IMR-90 (cell line): ENCODE data around the gene CMA1. TPM values are rescaled to one million over a fixed set of nuclear protein-coding genes. Genes with fewer than 3 reads are reported as not detected.

Experiments
- ATAC-seq: fragments of 200-7000 bp; cut with Tn5 transposase; 2 replicates; pipeline ENCODE4 v1.9.1; 2020; ENCODE audit warnings: low read depth, mild to moderate bottlenecking, moderate library complexity
- BruUV-seq: library from RNA; stranded (reverse); fragments of 400-500 nt; replicated peaks from 2 replicates; lab custom pipeline; 2021; lab: Mats Ljungman, UMichigan
- CTCF ChIA-PET: fragments of 300-600 bp; formaldehyde crosslinking; extraction: SDS; loops from one replicate; lab custom pipeline; 2021; ENCODE audit warnings: antibody characterized with exemption; lab: Yijun Ruan, JAX
- POLR2A ChIA-PET: fragments of 300-600 bp; sonication (Branson Sonifier 250); formaldehyde crosslinking; loops from one replicate; lab custom pipeline; 2022; ENCODE audit warnings: antibody characterized with exemption; ENCODE audit not compliant: unreplicated experiment; lab: Charles Lee
- DNase-seq: peaks from one replicate; pipeline ENCODE4 v3.0.0; 2013
- H2AFZ ChIP-seq: replicated peaks from 2 replicates; pipeline ENCODE3; 2013; ENCODE audit warnings: low read length, mild to moderate bottlenecking; ENCODE audit not compliant: poor library complexity
- H2AK5ac ChIP-seq: 2 replicates; pipeline ENCODE4 v1.6.1; 2013; ENCODE audit warnings: low read depth, low read length, inconsistent platforms
- H2AK9ac ChIP-seq: replicated peaks from 2 replicates; pipeline ENCODE3; 2013; ENCODE audit warnings: mild to moderate bottlenecking, low read depth, low read length, moderate library complexity; ENCODE audit not compliant: poor library complexity
- H2BK120ac ChIP-seq: 2 replicates; pipeline ENCODE4 v1.6.1; 2013; ENCODE audit warnings: low read depth, low read length, inconsistent platforms
- H2BK15ac ChIP-seq: 3 replicates; pipeline ENCODE4 v1.6.1; 2013; ENCODE audit warnings: low read depth, low read length, inconsistent platforms
- H2BK20ac ChIP-seq: 2 replicates; pipeline ENCODE4 v1.6.1; 2013; ENCODE audit warnings: low read depth, mild to moderate bottlenecking, inconsistent platforms, low read length, moderate library complexity
- H2BK5ac ChIP-seq: 2 replicates; pipeline ENCODE4 v1.6.1; 2013; ENCODE audit warnings: mild to moderate bottlenecking, low read depth, low read length, inconsistent platforms; ENCODE audit not compliant: poor library complexity, severe bottlenecking
- H3K14ac ChIP-seq: replicated peaks from 2 replicates; pipeline ENCODE4 v1.6.1; 2013; ENCODE audit warnings: low read depth, low read length, inconsistent platforms
- H3K18ac ChIP-seq: 2 replicates; pipeline ENCODE4 v1.6.1; 2013; ENCODE audit warnings: low read depth, low read length, control low read depth
- H3K23ac ChIP-seq: 2 replicates; pipeline ENCODE4 v1.6.1; 2013; ENCODE audit warnings: low read depth, low read length, inconsistent platforms
- H3K27ac ChIP-seq: 2 replicates; pipeline ENCODE4 v1.5.1; 2013; ENCODE audit warnings: mild to moderate bottlenecking, control low read depth, low read length; ENCODE audit not compliant: insufficient read depth
- H3K27me3 ChIP-seq: 2 replicates; pipeline ENCODE4 v1.6.1; 2013; ENCODE audit warnings: low read length; ENCODE audit not compliant: control insufficient read depth, insufficient read depth
- H3K36me3 ChIP-seq: 2 replicates; pipeline ENCODE4 v1.6.1; 2013; ENCODE audit warnings: low read length, mixed read lengths; ENCODE audit not compliant: control insufficient read depth, insufficient read depth
- H3K4ac ChIP-seq: 2 replicates; pipeline ENCODE4 v1.6.1; 2013; ENCODE audit warnings: low read depth, low read length, inconsistent platforms
- H3K4me1 ChIP-seq: 2 replicates; pipeline ENCODE4 v1.6.1; 2013; ENCODE audit warnings: low read length, mixed read lengths; ENCODE audit not compliant: control insufficient read depth, insufficient read depth
- H3K4me2 ChIP-seq: 2 replicates; pipeline ENCODE4 v1.6.1; 2013; ENCODE audit warnings: low read depth, mild to moderate bottlenecking, control low read depth, low read length, moderate library complexity
- H3K4me3 ChIP-seq: 2 replicates; pipeline ENCODE4 v1.5.1; 2013; ENCODE audit warnings: low read depth, mild to moderate bottlenecking, control low read depth, low read length, moderate library complexity; ENCODE audit not compliant: insufficient read depth
- H3K56ac ChIP-seq: 2 replicates; pipeline ENCODE4 v1.6.1; 2013; ENCODE audit warnings: low read length, inconsistent platforms; ENCODE audit not compliant: insufficient read depth; ENCODE audit errors: extremely low read depth
- H3K79me1 ChIP-seq, 2 experiments: 2 replicates each; pipeline ENCODE4 v1.6.1; 2013; ENCODE audit warnings: low read length in 2 of 2, inconsistent platforms in 1 of 2, low read depth in 1 of 2
- H3K9ac ChIP-seq: 2 replicates; pipeline ENCODE4 v1.6.1; 2013; ENCODE audit warnings: low read depth, low read length, control low read depth
- H3K9me1 ChIP-seq: 2 replicates; pipeline ENCODE4 v1.6.1; 2013; ENCODE audit warnings: low read length, inconsistent platforms; ENCODE audit not compliant: insufficient read depth
- H3K9me3 ChIP-seq: 2 replicates; pipeline ENCODE4 v1.6.1; 2013; ENCODE audit warnings: low read length; ENCODE audit not compliant: control insufficient read depth, insufficient read depth
- H4K20me1 ChIP-seq: 2 replicates; pipeline ENCODE4 v1.6.1; 2013; ENCODE audit warnings: low read length, inconsistent platforms; ENCODE audit not compliant: insufficient read depth
- H4K5ac ChIP-seq: 2 replicates; pipeline ENCODE4 v1.6.1; 2013; ENCODE audit warnings: mild to moderate bottlenecking, low read depth, low read length, control low read depth
- H4K8ac ChIP-seq, 2 experiments: 2 replicates each; pipeline ENCODE4 v1.6.1; 2013; ENCODE audit warnings: low read depth in 2 of 2, low read length in 2 of 2, control low read depth in 1 of 2, inconsistent platforms in 1 of 2
- H4K91ac ChIP-seq: 2 replicates; pipeline ENCODE4 v1.6.1; 2013; ENCODE audit warnings: low read depth, low read length, inconsistent platforms; ENCODE audit not compliant: insufficient read depth
- BHLHE40 ChIP-seq: fragments of 150-350 bp; IDR thresholded peaks from 2 replicates; pipeline ENCODE4 v1.6.1; 2016; ENCODE audit warnings: mild to moderate bottlenecking, low read depth, low read length
- CEBPB ChIP-seq: IDR thresholded peaks from 2 replicates; pipeline ENCODE4 v1.6.1; 2012; ENCODE audit warnings: low read depth, low read length, improper control_type of control experiment
- CHD1 ChIP-seq: IDR thresholded peaks from 2 replicates; pipeline ENCODE4 v1.6.1; 2012; ENCODE audit warnings: low read depth, low read length, improper control_type of control experiment
- FOS ChIP-seq: fragments of 150-350 bp; IDR thresholded peaks from 2 replicates; pipeline ENCODE4 v1.6.1; 2016; ENCODE audit warnings: low read depth, low read length
- MAFK ChIP-seq: IDR thresholded peaks from 2 replicates; pipeline ENCODE4 v1.6.1; 2012; ENCODE audit warnings: low read depth, low read length, improper control_type of control experiment
- MAZ ChIP-seq: IDR thresholded peaks from 2 replicates; pipeline ENCODE4 v1.6.1; 2012; ENCODE audit warnings: low read depth, mild to moderate bottlenecking, low read length, improper control_type of control experiment, moderate library complexity, borderline replicate concordance
- MXI1 ChIP-seq: IDR thresholded peaks from 2 replicates; pipeline ENCODE4 v1.6.1; 2012; ENCODE audit warnings: low read depth, mild to moderate bottlenecking, low read length, moderate library complexity, borderline replicate concordance
- NFE2L2 ChIP-seq: fragments of 150-350 bp; IDR thresholded peaks from 2 replicates; pipeline ENCODE4 v1.6.1; 2016; ENCODE audit warnings: low read depth, mild to moderate bottlenecking, low read length
- POLR2A ChIP-seq: IDR thresholded peaks from 2 replicates; pipeline ENCODE4 v1.6.1; 2012; ENCODE audit warnings: mild to moderate bottlenecking, low read depth, low read length
- RAD21 ChIP-seq: IDR thresholded peaks from 2 replicates; pipeline ENCODE4 v1.6.1; 2012; ENCODE audit warnings: low read length, improper control_type of control experiment
- RCOR1 ChIP-seq: IDR thresholded peaks from 2 replicates; pipeline ENCODE4 v1.6.1; 2012; ENCODE audit warnings: mild to moderate bottlenecking, low read length, improper control_type of control experiment; ENCODE audit not compliant: insufficient replicate concordance
- RFX5 ChIP-seq: IDR thresholded peaks from 2 replicates; pipeline ENCODE4 v1.8.0; 2012; ENCODE audit warnings: low read depth, mild to moderate bottlenecking, low read length, moderate library complexity
- SMC3 ChIP-seq: fragments of 150-350 bp; IDR thresholded peaks from 2 replicates; pipeline ENCODE4 v1.6.1; 2016; ENCODE audit warnings: low read depth, mild to moderate bottlenecking, antibody characterized with exemption, low read length, moderate library complexity
- WGBS, 2 experiments: methylation state at CpG; one replicate each; pipeline versions ENCODE4 v1.1.5 to v1.1.7; 2013; ENCODE audit warnings: missing lambda C conversion rate in 2 of 2; ENCODE audit not compliant: insufficient read length in 1 of 2; ENCODE audit errors: extremely low coverage in 2 of 2; 5-methylcytosine and 5-hydroxymethylcytosine counted together
- dilution Hi-C: fragments of 300-500 bp; cut with HindIII; formaldehyde crosslinking; loops from one replicate; pipeline ENCODE4 v1.14.3; 2018; ENCODE audit warnings: low sequenced_read_pairs; ENCODE audit not compliant: unreplicated experiment
- in situ Hi-C: fragments of 300-500 bp; cut with MboI; formaldehyde crosslinking; loops from 3 replicates; pipeline ENCODE4 v1.14.3; 2019; ENCODE audit warnings: low sequenced_read_pairs, inconsistent platforms, mixed read lengths
- intact Hi-C: fragments of 100-400 bp; cut with micrococcal nuclease; formaldehyde crosslinking; loops from 2 replicates; pipeline ENCODE4 v1.10.0; 2022
- polyA plus RNA-seq, 3 experiments: library from polyadenylated mRNA; depleted of rRNA; stranded (reverse); fragments of >200 nt; gene quantifications; 2 replicates each; pipeline ENCODE4 v1.2.3, GENCODE V29; 2012; ENCODE audit warnings: low replicate concordance in 1 of 3
- total RNA-seq: library from RNA; depleted of rRNA; stranded (reverse); fragments of >200 nt; gene quantifications from 2 replicates; pipeline ENCODE4 v1.2.3, GENCODE V29; 2012
- TF ChIP-seq, protein P1 (sequence below): fragments of 150-350 bp; IDR thresholded peaks from 2 replicates; pipeline ENCODE4 v1.6.1; 2017; ENCODE audit warnings: mild to moderate bottlenecking, antibody characterized with exemption, low read length, low read depth
- TF ChIP-seq, protein P2 (sequence below): conservative IDR thresholded peaks from 2 replicates; pipeline ENCODE4 v1.5.1; 2012; ENCODE audit warnings: mild to moderate bottlenecking, low read depth, low read length, improper control_type of control experiment
- TF ChIP-seq, protein P3 (sequence below): fragments of 150-350 bp; IDR thresholded peaks from 2 replicates; pipeline ENCODE4 v1.6.1; 2016; ENCODE audit warnings: low read depth, mild to moderate bottlenecking, low read length, moderate library complexity, borderline replicate concordance

The CMA1 gene
- total and polyA plus RNA-seq, 2 of the 4 experiments (the other 2 are of a cell fraction): not detected

DNA sequence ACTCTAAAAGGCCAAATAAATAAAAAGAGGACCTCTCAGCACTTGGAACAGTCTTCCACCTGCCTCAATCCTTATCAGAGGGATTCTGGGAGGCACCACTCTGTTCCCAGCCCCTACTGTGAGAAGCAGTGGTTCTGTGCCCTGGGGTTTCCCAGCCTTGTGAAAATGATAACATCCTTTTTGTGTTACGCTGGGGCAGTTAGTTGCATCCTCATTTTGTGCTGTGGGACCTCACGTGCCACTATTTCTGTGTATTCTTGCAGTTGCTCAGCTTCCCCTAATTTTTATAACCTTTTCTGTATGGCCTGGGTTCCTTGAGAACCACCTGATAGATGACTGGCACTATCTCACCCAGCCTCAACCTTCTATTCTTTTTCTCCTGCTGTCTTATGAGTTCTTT is 10.8 kb upstream of the CMA1 start:
- Histone ChIP-seq H3K36me3 (no peaks in the 10 kb centered on the region), H3K9ac (no peak overlapping the region), H3K4me3 (no peak overlapping the region), H3K14ac (no peak overlapping the region), H4K91ac (no peak overlapping the region), H3K4ac (no peak overlapping the region), H3K56ac (no peak overlapping the region), H3K4me1 (no peaks in the 10 kb centered on the region), H3K27me3 (no peaks in the 10 kb centered on the region), H3K4me2 (no peak overlapping the region), H3K9me1 (no peaks in the 10 kb centered on the region), H4K20me1 (no peaks in the 10 kb centered on the region), H3K79me1 (no peaks in the 10 kb centered on the region), H2BK120ac (no peak overlapping the region), H3K9me3 (no peaks in the 10 kb centered on the region), H3K23ac (no peak overlapping the region), H2BK15ac (no peak overlapping the region), H4K5ac (no peak overlapping the region), H4K8ac (no peak overlapping the region), H2BK20ac (no peak overlapping the region), H2BK5ac (no peak overlapping the region), H2AK5ac (no peak overlapping the region), H3K27ac (no peak overlapping the region), H2AFZ (no peak overlapping the region), H2AK9ac (no peak overlapping the region), H3K18ac (no peak overlapping the region)
- ATAC-seq: no peak
- POLR2A ChIA-PET: no interaction called here
- dilution Hi-C loops (no loop called here), intact Hi-C loops (no loop called here), in situ Hi-C loops (no loop called here)
- CTCF ChIA-PET: no interaction called here
- DNase-seq: no peak
- TF ChIP-seq POLR2A: no peak
- TF ChIP-seq, protein P1, sequence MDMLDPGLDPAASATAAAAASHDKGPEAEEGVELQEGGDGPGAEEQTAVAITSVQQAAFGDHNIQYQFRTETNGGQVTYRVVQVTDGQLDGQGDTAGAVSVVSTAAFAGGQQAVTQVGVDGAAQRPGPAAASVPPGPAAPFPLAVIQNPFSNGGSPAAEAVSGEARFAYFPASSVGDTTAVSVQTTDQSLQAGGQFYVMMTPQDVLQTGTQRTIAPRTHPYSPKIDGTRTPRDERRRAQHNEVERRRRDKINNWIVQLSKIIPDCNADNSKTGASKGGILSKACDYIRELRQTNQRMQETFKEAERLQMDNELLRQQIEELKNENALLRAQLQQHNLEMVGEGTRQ: no peak
- no peak for TF ChIP-seq MAZ
- TF ChIP-seq NFE2L2: no peak
- TF ChIP-seq, protein P2, sequence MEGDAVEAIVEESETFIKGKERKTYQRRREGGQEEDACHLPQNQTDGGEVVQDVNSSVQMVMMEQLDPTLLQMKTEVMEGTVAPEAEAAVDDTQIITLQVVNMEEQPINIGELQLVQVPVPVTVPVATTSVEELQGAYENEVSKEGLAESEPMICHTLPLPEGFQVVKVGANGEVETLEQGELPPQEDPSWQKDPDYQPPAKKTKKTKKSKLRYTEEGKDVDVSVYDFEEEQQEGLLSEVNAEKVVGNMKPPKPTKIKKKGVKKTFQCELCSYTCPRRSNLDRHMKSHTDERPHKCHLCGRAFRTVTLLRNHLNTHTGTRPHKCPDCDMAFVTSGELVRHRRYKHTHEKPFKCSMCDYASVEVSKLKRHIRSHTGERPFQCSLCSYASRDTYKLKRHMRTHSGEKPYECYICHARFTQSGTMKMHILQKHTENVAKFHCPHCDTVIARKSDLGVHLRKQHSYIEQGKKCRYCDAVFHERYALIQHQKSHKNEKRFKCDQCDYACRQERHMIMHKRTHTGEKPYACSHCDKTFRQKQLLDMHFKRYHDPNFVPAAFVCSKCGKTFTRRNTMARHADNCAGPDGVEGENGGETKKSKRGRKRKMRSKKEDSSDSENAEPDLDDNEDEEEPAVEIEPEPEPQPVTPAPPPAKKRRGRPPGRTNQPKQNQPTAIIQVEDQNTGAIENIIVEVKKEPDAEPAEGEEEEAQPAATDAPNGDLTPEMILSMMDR: no peak
- no peak for TF ChIP-seq RCOR1
- TF ChIP-seq, protein P3, sequence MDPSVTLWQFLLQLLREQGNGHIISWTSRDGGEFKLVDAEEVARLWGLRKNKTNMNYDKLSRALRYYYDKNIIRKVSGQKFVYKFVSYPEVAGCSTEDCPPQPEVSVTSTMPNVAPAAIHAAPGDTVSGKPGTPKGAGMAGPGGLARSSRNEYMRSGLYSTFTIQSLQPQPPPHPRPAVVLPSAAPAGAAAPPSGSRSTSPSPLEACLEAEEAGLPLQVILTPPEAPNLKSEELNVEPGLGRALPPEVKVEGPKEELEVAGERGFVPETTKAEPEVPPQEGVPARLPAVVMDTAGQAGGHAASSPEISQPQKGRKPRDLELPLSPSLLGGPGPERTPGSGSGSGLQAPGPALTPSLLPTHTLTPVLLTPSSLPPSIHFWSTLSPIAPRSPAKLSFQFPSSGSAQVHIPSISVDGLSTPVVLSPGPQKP: no peak
- TF ChIP-seq CHD1: no peak
- no peak for TF ChIP-seq CEBPB
- TF ChIP-seq SMC3: no peak
- TF ChIP-seq MXI1: no peak
- no peak for TF ChIP-seq BHLHE40
- no peak for TF ChIP-seq FOS
- no peak for TF ChIP-seq RFX5
- TF ChIP-seq RAD21: no peak
- TF ChIP-seq MAFK: no peak
- WGBS, 2 experiments: no CpG with 5 or more reads among the region's 2 CpGs
- BruUV-seq: no TSS peak
